Activated naive CD4-positive, alpha-beta T cell treated with anti-CD3 and anti-CD28 coated beads, Interleukin-2, amount 10 ng/mL, durations not matched to agents 7 days and 5 days (primary cell): Measurements from ENCODE around the gene CDH23.

ENCODE experiments used
- CTCF ChIA-PET: fragments of 350-600 bp; sonication (Branson Sonifier 250); formaldehyde crosslinking; loops from one replicate; lab custom pipeline; 2021; ENCODE audit warnings: antibody characterized with exemption; lab: Charles Lee
- DNase-seq: peaks from one replicate; pipeline ENCODE4 v3.0.0-alpha.2; 2020
- H3K27ac Mint-ChIP-seq: one replicate; pipeline ENCODE4 v1.8.0; 2021; ENCODE audit warnings: mild to moderate bottlenecking, moderate library complexity, mixed read lengths
- H3K27me3 Mint-ChIP-seq: one replicate; pipeline ENCODE4 v1.8.0; 2021; ENCODE audit warnings: mild to moderate bottlenecking, mixed read lengths
- H3K36me3 Mint-ChIP-seq: one replicate; pipeline ENCODE4 v1.8.0; 2021; ENCODE audit warnings: mixed read lengths
- H3K4me1 Mint-ChIP-seq: one replicate; pipeline ENCODE4 v1.8.0; 2021; ENCODE audit warnings: mixed read lengths
- H3K4me3 Mint-ChIP-seq: one replicate; pipeline ENCODE4 v1.8.0; 2021; ENCODE audit warnings: mild to moderate bottlenecking, moderate library complexity, mixed read lengths
- H3K9me3 Mint-ChIP-seq: one replicate; pipeline ENCODE4 v1.8.0; 2021; ENCODE audit warnings: mixed read lengths

Gene CDH23

DNA sequence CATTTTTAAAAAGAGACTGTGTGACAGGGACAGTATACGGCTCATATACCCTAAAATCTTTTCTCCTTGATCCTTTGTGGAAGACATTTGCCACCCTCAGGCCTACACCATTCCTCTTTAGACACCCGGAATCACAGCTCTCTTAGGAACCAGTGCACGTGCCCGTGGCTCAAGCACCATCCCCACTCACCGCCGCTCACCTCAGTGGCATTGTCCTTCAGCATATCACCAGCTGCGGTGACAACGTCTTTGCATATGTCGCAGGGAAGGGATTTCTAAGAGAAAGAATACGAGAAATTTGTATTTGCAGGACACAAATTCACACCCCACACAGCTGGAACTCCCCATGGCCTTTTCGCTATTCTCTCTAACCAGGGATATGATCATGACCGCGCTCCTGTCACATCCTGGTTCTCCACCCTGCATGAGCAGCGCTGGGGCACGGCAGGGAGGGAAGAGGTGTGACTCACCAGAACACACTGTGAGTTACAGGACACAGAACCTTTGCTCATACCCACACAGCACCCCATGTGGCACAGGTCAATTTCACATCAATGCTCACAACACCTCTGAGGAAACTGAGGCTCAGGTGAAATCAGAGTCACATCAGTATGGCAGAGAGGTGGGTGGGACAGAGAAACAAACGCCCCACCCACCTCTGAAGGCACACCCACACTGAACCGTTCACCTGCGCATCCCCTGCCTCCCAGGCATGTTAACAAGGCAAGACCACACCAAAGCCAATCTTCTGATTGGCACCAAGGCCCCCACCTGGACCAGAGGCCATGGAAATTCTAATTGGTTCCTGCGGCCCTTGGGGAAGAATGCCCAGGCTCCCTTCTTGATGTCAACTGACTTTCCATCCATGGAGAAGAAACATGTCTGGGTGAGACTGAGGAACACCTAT lies 435.2 kb downstream of the CDH23 start:
- no peak for DNase-seq
- Mint-ChIP-seq H3K27me3 (no peaks in the 10 kb centered on the region), H3K36me3 (peaks cover 33% of the 10 kb centered on the region), H3K9me3 (no peaks in the 10 kb centered on the region), H3K27ac (no peak overlapping the region), H3K4me3 (no peak overlapping the region), H3K4me1 (peaks cover 12% of the 10 kb centered on the region)
- CTCF ChIA-PET, result no interaction called here

DNA sequence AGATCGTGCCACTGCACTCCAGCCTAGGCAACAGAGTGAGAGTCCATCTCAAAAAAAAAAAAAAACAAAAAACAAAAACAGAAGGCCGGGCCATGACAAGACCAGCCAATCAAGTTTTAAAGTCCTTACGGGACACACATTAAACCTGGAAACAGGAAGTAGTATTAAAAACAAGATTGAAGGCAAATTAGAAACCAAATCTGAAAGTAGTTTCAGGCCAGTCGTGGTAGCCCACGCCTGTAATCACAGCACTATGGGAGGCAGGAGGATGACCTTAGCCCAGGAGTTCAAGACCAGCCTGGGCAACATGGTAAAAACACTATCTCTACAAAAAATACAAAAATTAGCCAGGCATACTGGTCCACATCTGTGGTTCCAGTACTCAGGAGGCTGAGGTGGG lies 436.2 kb downstream of the CDH23 start:
- Mint-ChIP-seq H3K4me3 (no peak overlapping the region), H3K9me3 (no peaks in the 10 kb centered on the region), H3K36me3 (peaks cover 30% of the 10 kb centered on the region), H3K4me1 (peaks cover 20% of the 10 kb centered on the region), H3K27ac (peak overlapping the region; percentile 67), H3K27me3 (no peaks in the 10 kb centered on the region)
- peak; percentile 30 for DNase-seq
- CTCF ChIA-PET, result interaction anchor here (1.8 kb wide), 1 partner anchor 63 kb away, joined by 6 read pairs; no protein-coding TSS in a partner anchor

DNA sequence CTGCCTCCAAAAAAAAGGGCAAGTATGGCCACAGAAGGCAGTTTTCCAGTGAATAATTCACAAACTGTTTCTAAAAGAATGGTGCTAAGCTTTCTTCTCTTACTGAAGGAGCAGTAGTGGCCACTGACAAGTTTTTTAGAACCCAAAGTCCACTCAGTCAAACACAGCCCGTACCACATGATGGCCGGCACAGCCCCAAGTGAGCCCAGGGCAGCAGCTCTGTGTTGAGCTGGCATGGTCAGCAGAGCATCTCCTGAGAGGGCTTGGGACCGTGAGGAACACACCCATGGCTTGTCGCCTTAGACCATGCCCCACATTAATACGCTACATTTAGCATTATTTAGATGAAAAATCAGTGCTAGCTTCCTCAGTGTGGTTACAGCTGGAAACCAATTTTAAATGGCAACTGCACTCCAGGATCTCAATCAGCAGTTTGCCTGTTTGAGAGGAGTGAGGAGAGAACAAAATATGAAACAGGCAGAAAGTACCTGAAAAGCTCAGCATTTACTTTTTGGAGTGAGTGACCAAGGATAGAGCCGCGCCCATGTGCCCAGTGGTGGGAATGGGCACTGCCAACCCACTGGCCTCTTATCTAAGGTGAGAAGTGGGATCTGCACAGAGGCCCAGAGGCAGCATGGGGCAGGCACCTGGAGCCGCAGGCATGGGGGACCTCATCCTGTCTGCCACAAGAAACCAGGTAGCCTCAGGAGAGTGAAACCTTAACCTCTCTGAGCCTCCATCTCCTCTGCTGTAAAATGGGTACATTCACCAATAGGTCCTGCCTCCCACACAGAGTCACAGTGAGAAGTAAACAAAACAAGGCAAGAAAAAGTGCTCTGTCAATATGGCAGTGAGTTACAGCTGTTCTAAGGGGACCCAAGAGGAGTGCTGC lies 437.0 kb downstream of the CDH23 start:
- Mint-ChIP-seq H3K36me3 (peaks cover 29% of the 10 kb centered on the region), H3K4me1 (peaks cover 27% of the 10 kb centered on the region), H3K9me3 (no peaks in the 10 kb centered on the region), H3K27ac (no peak overlapping the region), H3K27me3 (no peaks in the 10 kb centered on the region), H3K4me3 (no peak overlapping the region)
- DNase-seq, result no peak
- CTCF ChIA-PET, result interaction anchor here (1.0 to 1.8 kb wide), 3 partner anchors 16 to 64 kb away, joined by 3 to 6 read pairs (median 3); no protein-coding TSS in a partner anchor

DNA sequence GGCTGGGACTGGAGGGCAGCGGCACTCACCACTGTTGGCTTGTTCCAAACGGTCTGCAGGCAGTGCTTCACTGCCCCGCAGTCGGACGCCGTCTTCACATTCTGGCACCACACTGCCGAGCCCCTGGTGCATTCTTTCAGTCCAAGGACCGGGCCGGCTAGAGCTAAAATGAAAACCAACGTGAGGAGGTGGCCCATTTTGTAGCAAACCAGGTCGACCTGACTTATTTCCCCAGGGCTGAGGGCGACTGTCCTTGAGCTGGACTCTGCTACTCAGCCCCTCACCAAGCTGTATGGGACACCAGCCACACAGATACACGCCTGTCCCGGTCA lies 437.6 kb downstream of the CDH23 start:
- Mint-ChIP-seq H3K36me3 (peaks cover 24% of the 10 kb centered on the region), H3K27ac (no peak overlapping the region), H3K4me1 (peaks cover 30% of the 10 kb centered on the region), H3K9me3 (no peaks in the 10 kb centered on the region), H3K4me3 (no peak overlapping the region), H3K27me3 (no peaks in the 10 kb centered on the region)
- CTCF ChIA-PET, result interaction anchor here (1.0 to 1.8 kb wide), 3 partner anchors 16 to 64 kb away, joined by 3 to 6 read pairs (median 3); no protein-coding TSS in a partner anchor
- no peak for DNase-seq

DNA sequence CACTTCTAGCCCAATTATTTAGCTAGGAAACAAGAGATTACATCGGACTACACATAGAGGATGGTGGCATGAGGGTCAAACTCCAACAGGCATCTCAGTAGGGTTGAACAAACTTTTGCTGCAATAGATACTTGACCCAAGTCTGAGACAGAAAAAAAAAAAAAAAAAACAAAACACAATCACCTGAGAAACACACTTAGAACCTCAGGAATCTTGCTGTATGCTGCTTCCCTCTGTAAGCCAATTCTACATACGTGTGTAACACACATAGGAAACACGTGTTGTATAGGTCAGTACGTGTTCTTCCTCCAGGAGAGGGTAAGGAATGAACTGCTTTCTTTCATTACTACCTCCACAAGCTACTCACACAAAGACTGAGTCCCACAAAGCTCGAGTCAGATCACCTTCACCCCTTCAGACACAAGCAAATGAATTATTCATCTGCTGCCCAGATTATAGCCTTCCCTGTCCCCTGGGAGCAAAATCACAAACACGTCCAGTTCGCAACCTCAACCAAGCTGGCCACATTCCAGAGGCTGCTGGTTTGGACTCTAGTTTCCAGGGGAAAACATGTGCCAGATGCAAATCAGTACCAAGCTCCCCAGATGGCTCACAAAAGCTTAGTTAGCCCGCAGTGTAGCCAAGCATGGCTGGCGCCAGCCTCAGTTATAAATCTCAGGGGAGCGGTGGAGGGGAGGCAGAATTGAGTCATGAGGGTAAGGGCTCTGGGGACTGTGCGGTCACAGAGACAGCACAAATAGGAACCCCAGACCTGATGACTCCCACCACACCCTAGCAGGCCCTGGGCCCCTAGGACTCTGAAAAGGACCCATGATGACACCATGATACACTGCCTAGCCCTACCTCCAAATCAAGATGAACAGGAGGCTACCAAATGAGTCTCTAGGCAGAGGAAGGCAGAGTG lies 439.2 kb downstream of the CDH23 start:
- Mint-ChIP-seq H3K4me1 (peaks cover 37% of the 10 kb centered on the region), H3K36me3 (peaks cover 12% of the 10 kb centered on the region), H3K27ac (no peak overlapping the region), H3K27me3 (no peaks in the 10 kb centered on the region), H3K9me3 (no peaks in the 10 kb centered on the region), H3K4me3 (no peak overlapping the region)
- no peak for DNase-seq
- CTCF ChIA-PET, result interaction anchor here (4.5 kb wide), 1 partner anchor 60 kb away, joined by 23 read pairs; no protein-coding TSS in a partner anchor

DNA sequence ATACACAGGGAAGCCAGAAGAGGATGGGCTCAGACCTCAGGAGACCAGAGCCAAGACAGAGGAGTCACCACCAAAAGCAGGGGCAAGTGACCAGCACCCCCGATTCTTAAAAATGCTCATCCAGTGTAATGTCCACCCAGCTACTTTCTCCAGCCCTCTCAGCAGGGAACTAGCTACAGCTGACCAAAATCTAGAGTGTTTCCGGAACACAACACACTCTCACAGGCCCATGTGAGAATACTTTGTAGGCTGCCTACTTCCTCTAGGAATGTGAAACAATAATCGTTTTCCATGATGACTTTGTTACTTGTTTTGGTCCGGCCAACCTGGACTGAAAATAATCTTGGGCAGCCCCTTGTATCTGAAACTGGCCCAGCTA lies 439.9 kb downstream of the CDH23 start:
- Mint-ChIP-seq H3K4me1 (peaks cover 37% of the 10 kb centered on the region), H3K4me3 (no peak overlapping the region), H3K27me3 (no peaks in the 10 kb centered on the region), H3K9me3 (no peaks in the 10 kb centered on the region), H3K27ac (no peak overlapping the region), H3K36me3 (peaks cover 7% of the 10 kb centered on the region)
- DNase-seq, result no peak
- CTCF ChIA-PET, result interaction anchor here (1.2 to 4.5 kb wide), 5 partner anchors 13 to 212 kb away, joined by 3 to 23 read pairs (median 3); no protein-coding TSS in a partner anchor

DNA sequence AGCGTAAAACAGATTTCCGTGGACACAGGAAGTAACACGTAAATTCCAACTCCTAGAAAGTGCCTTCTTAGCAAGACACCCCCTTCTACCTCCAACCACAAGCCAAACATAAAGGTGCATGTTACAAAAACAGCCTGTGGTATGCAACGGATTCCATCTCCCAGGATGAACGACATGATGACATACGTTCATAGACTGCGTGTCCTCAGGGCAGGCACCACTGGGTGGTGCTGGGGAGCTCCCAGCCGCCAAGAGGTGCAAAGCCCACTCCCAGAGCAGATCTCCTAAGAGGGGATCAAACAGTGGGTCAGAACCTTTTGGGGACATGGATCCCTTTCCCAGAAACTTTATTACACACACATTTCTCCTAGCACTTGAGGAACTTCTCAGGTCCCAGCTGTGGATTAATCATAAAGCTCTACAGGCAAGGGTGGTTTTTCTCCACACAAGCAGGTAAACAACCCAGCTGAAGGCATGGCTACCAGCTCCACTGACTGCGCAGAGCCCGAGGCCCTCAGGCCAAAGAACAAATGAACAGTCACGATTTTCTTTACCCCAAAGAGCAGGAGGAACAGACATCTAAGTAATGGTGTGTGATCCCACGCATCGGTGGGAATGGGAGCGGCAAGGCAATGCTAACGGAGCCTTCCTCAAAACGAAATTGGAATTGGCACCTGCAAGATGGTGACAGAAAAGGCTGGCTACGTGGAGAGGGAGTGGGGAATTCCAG lies 440.5 kb downstream of the CDH23 start:
- CTCF ChIA-PET, result interaction anchor here (0.8 to 4.5 kb wide), 7 partner anchors 13 to 211 kb away, joined by 3 to 23 read pairs (median 3); no protein-coding TSS in a partner anchor
- H3K27ac Mint-ChIP-seq, result no peak overlapping the region
- H3K4me1 Mint-ChIP-seq, result peaks cover 37% of the 10 kb centered on the region
- no peaks in the 10 kb centered on the region for H3K9me3 Mint-ChIP-seq
- peaks cover 3% of the 10 kb centered on the region for H3K36me3 Mint-ChIP-seq
- DNase-seq, result peak; percentile 31
- no peak overlapping the region for H3K4me3 Mint-ChIP-seq
- H3K27me3 Mint-ChIP-seq, result no peaks in the 10 kb centered on the region

DNA sequence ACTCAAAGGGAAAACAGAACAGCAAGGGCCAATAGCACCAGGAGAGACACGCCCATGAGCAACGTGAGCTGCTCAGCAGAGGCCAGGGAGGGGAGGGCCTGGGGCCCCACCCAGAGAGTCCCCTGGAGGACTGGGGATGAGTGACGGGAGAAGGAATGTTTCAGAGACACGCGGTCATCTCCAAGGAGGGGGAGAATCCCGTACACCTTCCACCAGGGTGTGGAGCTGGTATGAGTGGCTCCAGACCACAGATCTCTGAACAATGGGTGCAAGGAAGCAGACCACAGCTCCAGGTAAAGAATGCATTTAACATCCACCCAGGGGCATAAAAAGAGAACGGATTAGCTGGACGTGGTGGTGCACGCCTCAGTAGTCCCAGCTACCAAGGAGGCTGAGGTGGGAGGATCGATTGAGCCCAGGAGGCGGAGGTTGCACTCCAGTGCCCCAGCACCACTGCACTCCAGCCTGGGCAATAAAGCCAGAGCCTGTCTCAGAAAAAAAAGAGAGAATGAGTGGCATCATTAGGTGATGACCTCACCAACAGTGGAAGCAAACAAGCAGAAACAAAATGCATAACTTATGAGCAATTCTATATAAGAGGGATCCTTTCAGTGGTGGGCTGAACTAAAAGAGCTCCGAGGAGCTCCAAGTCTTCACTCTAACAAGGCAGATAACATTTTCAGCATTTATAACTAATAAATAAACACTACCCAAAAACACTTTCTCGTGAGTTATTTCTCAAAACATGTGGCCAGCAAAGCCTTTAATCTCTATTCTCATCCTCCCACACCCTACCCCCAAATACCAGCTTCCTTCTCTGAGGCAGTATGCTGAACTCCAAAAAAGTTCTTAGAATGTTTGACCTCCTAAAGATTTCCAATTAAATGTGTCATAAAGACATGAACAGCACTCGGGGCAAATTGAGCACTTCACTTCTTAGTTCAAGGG lies 441.8 kb downstream of the CDH23 start:
- Mint-ChIP-seq H3K27me3 (no peaks in the 10 kb centered on the region), H3K36me3 (no peaks in the 10 kb centered on the region), H3K9me3 (no peaks in the 10 kb centered on the region), H3K4me1 (peaks cover 41% of the 10 kb centered on the region), H3K27ac (no peak overlapping the region), H3K4me3 (no peak overlapping the region)
- no peak for DNase-seq
- CTCF ChIA-PET, result interaction anchor here (0.9 to 4.5 kb wide), 6 partner anchors 11 to 518 kb away, joined by 3 to 23 read pairs (median 3); no protein-coding TSS in a partner anchor

DNA sequence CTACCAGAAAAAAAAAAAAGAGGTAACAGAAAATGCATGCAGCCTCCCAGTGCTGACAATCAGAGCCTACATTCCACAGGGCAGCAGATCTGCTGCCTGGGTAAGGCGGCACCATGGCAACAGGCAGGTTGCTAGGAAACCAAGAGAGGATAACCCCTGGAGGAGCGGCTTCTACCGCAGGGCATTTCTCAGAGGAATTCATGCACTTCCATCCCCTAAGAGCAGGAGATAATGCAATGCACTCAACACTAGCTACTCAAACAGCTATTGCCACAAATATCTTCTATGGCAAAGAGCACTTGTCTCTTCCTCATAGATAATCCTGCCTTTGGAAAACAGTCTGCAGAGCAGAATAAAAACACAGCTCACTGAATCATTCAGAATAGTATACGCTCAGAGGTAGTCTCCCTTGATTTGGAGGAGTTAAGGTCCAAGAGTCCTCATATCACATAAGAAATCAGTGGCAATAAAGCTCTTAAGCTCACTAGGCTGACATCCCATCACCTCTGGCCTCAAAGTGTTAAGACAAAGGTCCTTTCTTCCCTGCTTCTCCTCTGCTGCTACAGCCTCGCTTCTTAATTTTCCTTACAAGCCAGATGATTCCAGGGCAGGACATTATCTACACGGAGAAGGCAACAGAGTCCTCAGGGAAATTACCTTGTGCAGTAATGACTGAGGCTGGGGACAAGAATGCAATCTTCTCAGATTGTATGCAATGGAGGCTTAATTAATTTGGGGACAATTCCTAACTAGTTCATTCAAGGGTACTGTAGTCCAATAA lies 443.6 kb downstream of the CDH23 start:
- CTCF ChIA-PET, result interaction anchor here (0.5 to 1.4 kb wide), 3 partner anchors 10 to 1011 kb away, joined by 3 to 6 read pairs (median 5); no protein-coding TSS in a partner anchor
- peak overlapping the region; percentile 4 for H3K27ac Mint-ChIP-seq
- peaks cover 2% of the 10 kb centered on the region for H3K36me3 Mint-ChIP-seq

DNA sequence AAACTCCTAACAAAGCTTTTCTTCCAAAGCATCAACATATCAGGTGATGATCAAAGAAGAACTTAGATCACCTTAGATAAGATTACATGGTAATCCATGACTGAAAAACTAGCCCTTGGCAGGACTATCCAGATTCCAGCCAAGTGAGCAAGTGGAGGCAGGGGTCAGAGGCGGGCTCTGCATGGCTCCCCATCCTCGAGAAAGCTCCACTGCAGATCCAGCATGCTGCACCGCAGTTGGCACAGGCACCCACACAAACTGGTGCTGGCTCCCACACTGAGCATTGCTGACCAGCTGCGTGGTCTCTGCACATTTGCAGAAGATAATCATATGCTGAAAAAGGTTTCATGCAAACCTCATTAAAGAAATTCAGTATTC lies 444.2 kb downstream of the CDH23 start:
- H3K27me3 Mint-ChIP-seq, result no peaks in the 10 kb centered on the region
- no peak overlapping the region for H3K27ac Mint-ChIP-seq
- H3K4me3 Mint-ChIP-seq, result no peak overlapping the region
- H3K4me1 Mint-ChIP-seq, result peaks cover 54% of the 10 kb centered on the region
- H3K36me3 Mint-ChIP-seq, result peaks cover 5% of the 10 kb centered on the region
- no peaks in the 10 kb centered on the region for H3K9me3 Mint-ChIP-seq
- DNase-seq, result no peak
- CTCF ChIA-PET, result interaction anchor here (1.4 kb wide), 1 partner anchor 9 kb away, joined by 6 read pairs; no protein-coding TSS in a partner anchor

More for the DNA sequence above, 443.6 kb downstream of the CDH23 start:
- H3K27me3 Mint-ChIP-seq, result no peaks in the 10 kb centered on the region
- no peak for DNase-seq
- peaks cover 54% of the 10 kb centered on the region for H3K4me1 Mint-ChIP-seq
- H3K4me3 Mint-ChIP-seq, result no peak overlapping the region
- H3K9me3 Mint-ChIP-seq, result no peaks in the 10 kb centered on the region

DNA sequence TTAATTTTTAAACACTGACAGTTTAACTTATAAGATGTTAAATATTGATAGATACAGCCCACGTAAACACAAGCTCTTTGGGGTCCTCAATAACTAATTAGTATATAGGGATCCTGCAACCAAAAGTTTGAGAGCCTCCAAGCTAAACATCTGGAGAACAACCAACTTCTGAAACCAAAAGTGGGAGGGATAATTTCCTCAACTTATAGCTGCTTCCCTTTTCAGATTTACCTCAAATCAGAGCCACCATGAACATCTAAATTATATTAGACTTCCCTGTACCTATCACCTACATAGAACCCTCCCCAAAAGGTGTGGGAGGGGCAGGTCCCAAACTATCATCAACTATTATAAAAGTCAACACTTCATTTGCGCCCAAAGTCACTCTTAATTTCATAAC lies 445.7 kb downstream of the CDH23 start:
- CTCF ChIA-PET, result interaction anchor here (1.5 kb wide), 1 partner anchor 54 kb away, joined by 4 read pairs; no protein-coding TSS in a partner anchor
- DNase-seq, result no peak
- Mint-ChIP-seq H3K27ac (no peak overlapping the region), H3K4me1 (peaks cover 52% of the 10 kb centered on the region), H3K36me3 (peaks cover 5% of the 10 kb centered on the region), H3K4me3 (no peak overlapping the region), H3K9me3 (no peaks in the 10 kb centered on the region), H3K27me3 (no peaks in the 10 kb centered on the region)
